ENCODE results near the gene UVRAG.

GRCh38 chr11:76076749-76077148 is 261.7 kb downstream of the UVRAG start:
- TF ChIP-seq CTCF (conservative IDR thresholded peaks at IDR 0.05; ENCODE audit: low read depth, low read length) (no peak), MAZ (IDR thresholded peaks at IDR 0.05; ENCODE audit: borderline replicate concordance, low read depth, low read length) (no peak), NFE2L2 (IDR thresholded peaks at IDR 0.05; ENCODE audit: low read depth, low read length) (no peak), RAD21 (IDR thresholded peaks at IDR 0.05; ENCODE audit: low read length) (no peak), POLR2A (IDR thresholded peaks at IDR 0.05; ENCODE audit: low read depth, low read length) (no peak)
- TF ChIP-seq, protein P1, sequence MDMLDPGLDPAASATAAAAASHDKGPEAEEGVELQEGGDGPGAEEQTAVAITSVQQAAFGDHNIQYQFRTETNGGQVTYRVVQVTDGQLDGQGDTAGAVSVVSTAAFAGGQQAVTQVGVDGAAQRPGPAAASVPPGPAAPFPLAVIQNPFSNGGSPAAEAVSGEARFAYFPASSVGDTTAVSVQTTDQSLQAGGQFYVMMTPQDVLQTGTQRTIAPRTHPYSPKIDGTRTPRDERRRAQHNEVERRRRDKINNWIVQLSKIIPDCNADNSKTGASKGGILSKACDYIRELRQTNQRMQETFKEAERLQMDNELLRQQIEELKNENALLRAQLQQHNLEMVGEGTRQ (IDR thresholded peaks at IDR 0.05; ENCODE audit: low read depth, low read length), result no peak

Data from IMR-90 (cell line).